Measurements from ENCODE around the gene RAP1GAP2. TPM values are rescaled to one million over a fixed set of nuclear protein-coding genes. Genes with fewer than 3 reads are reported as not detected.
"Not testable (repeated sequence)": the region's sequence is repeated elsewhere in the genome, so short reads cannot be mapped to it uniquely, and the experiment has no call there.

RAP1GAP2 gene
- total RNA-seq, 1 donor from 2014 or later = 46.8 TPM

DNA sequence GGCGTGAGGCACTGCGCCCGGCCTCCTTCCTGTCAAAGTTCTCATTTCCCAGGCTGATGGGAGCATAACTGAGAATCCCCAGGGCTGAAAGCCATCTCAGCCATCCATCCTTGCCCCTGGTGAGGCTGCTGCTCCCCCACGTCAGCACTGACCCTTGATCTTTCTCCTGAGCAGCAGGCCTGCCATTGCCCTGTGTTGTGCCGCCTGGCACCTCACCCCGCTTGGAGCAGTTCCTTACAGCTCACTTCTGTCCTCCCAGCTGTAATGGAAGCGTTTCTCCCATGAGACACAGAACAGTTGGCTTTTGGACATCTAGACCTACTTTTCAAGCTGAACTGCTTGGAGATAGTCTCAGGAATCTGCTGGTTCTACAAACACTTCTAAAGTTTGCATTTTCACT, 215.7 kb downstream of the RAP1GAP2 start:
- ATAC-seq (ENCODE audit: poor library complexity) (no peak), DNase-seq (no peak)
- intact Hi-C loops (cut with DNase I) = loop anchor here (2.0 kb wide), 2 partner anchors 163 to 183 kb away; no protein-coding TSS in a partner anchor

DNA sequence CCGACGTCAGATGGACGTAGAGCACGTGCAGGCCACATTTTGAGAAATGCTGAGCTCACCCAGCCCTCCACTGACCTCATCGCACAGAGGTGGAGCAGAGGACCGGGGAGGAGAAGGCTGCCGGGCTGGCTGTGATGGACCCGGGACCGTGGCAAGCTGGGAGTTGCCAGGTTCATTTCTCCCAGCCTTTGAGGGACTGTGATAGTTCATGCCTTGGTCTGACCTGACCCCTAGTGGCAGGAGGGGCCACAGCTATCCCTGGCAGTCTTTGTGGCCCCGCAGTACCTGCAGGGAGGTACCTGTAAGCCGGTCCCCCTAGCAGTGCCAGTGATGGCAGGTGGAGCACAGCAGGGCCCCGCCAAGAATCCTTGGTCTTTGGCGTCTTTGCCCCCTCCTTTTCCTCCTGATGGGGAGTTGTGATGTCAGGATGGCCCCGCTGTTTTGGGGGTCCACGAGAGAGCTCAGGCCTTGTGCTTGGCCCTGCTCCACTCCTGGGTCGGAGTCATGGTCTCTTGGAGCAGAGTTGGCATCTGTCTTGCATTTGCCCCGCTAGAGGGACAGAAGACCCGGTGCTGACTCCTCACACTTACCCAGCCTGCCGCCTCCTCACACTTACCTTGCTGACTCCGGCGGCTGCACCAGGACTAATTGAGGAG, 216.8 kb downstream of the RAP1GAP2 start:
- intact Hi-C loops (cut with DNase I) = loop anchor here (2.0 kb wide), 1 partner anchor 184 kb away; no protein-coding TSS in a partner anchor
- peak; percentile 74 for DNase-seq

DNA sequence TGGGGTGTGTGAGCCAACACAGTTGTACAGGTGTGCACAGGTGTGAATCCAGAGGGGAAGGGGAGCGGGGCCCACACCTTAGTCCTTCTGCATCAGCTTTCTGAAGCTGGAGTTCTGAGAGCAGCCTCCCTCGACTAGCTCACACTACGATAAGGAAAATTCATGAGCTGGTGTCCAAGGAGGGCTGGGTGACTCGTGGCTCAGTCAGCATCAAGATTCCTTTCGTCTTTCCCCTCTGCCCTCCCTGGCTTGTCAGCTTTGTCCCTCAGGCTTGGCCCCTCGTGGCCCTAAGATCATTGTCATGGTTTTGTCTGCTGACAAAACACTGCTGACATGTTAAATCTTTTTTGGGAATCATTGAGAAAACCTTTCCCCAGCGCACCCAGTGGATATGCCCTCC, 219.7 kb downstream of the RAP1GAP2 start:
- DNase-seq (no peak), ATAC-seq (ENCODE audit: poor library complexity) (no peak)
- intact Hi-C loops (cut with DNase I) = no loop called here

More for the DNA sequence above, 216.8 kb downstream of the RAP1GAP2 start:
- ATAC-seq (ENCODE audit: poor library complexity) = peak; percentile 92

DNA sequence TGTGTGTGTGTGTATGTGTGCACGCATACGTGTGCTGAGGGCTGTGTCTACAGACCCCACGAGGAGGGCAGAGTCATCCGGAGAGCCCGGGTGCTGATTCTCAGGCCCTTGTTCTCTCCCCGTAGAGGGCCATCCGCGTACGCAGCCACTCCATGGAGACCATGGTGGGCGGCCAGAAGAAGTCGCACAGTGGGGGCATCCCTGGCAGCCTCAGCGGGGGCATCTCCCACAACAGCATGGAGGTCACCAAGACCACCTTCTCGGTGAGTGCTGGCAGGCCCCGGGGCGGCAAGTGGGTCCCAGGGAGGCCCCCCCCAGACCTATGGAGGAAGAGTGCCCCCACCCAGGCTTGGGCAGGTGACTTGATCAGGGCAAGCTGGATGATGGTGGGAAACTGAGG, 221.7 kb downstream of the RAP1GAP2 start:
- no peak for ATAC-seq (ENCODE audit: poor library complexity)
- no peak for DNase-seq
- intact Hi-C loops (cut with DNase I) = no loop called here

DNA sequence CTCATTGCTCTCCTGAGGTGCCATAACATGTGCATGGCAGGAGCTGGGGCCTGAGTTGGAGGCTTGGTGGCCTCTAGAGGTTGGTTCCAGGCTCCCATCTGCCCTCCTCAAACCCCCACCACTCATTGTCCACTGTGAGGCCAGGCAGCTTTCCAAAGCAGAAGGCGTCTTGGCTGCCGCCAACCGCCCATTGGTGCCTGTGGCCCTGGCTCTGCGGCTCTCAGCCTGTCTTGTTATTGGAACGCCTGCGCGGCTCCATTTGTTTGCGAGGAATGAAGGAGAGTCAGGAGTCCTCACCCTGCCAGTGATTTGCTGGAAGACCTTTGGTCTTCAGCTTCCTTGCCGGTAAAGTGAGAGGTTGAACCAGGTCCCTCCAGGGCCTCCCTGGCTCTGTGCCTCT, 223.5 kb downstream of the RAP1GAP2 start:
- intact Hi-C loops (cut with DNase I) = no loop called here
- ATAC-seq (ENCODE audit: poor library complexity) (no peak), DNase-seq (no peak)

DNA sequence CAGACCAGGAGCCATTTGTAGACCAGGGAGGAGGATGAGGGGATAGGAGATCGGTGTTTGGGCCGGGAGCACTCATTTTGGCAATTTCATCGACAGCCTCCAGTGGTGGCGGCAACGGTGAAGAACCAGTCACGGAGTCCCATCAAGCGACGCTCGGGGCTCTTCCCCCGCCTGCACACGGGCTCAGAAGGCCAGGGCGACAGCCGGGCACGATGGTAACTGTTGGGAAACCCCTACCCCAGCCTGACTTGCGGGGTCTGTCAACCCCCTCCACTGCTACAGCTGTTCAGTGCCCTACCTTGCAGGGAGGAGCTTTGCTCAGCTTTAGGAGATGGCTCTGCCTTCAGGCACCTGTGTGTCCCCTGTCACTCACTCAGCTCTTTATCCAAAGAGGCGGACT, 224.1 kb downstream of the RAP1GAP2 start:
- no peak for ATAC-seq (ENCODE audit: poor library complexity)

DNA sequence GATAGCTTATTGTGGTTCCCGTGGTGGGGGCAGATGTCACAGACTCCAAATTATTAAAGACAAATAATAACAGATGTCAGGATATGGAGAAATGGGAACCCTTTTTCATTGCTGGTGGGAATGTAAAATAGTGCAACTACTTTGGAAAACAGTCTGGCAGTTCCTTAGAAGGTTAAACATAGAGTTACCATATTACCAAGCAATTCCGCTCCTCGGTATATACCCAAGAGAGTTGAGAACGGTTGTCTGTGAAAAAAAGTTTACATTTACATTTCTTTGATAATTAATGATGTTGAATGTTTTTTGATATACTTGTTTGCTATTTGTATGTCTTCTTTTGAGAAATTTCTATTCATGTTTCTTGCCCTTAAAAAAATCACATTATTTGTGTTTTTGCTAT, 226.0 kb downstream of the RAP1GAP2 start:
- intact Hi-C loops (cut with DNase I) = no loop called here
- no peak for DNase-seq
- ATAC-seq (ENCODE audit: poor library complexity) = no peak

More for the DNA sequence above, 224.1 kb downstream of the RAP1GAP2 start:
- intact Hi-C loops (cut with DNase I) = no loop called here
- DNase-seq = no peak

DNA sequence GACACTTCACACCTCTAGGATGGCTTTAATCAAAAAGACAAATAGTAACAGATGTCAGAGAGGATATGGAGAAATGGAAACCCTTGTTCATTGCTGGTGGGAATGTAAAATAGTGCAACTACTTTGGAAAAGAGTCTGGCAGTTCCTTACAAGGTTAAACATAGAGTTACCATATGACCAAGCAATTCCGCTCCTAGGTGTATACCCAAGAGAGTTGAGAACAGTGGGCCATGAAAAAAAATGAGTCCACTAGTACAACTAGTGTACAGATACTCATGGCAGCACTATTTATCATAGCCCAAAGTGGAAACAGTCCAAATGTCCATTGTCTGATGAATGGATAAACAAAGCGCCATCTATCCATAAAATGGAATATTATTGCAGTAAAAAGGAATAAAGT, 228.1 kb downstream of the RAP1GAP2 start:
- intact Hi-C loops (cut with DNase I) = no loop called here
- ATAC-seq (ENCODE audit: poor library complexity) (no peak), DNase-seq (no peak)

DNA sequence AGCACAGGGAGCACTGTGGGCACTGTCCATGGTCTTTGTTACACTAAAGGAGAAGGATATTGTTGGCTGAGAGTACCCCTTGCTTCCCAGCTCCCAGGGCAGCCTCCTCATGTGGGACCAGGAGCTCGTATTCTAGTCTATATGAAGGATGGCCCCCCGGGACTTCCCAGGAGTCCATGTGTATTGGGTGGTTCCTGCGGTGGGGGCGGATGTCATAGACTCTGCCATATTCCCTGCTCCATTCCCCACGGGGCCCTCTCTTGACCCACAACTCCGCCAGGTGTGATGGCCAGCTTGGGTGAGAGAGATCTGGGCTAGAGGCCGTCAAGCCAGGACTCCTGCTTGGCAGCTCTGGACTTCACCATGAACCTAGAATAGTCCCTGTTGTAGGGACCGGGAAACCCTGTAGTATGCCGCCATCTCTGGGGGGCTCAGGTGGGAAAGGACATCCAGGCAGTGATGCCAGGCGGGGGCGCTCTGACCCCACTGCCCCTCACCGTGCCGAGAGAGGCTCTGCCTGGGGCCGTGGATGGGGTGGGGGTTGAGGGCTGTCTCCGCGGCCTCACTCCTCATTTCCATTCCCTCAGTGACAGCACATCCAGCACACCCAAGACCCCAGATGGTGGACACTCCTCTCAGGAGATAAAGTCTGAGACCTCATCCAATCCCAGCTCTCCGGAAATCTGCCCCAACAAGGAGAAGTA, 229.3 kb downstream of the RAP1GAP2 start:
- DNase-seq = no peak
- no peak for ATAC-seq (ENCODE audit: poor library complexity)
- intact Hi-C loops (cut with DNase I) = no loop called here

DNA sequence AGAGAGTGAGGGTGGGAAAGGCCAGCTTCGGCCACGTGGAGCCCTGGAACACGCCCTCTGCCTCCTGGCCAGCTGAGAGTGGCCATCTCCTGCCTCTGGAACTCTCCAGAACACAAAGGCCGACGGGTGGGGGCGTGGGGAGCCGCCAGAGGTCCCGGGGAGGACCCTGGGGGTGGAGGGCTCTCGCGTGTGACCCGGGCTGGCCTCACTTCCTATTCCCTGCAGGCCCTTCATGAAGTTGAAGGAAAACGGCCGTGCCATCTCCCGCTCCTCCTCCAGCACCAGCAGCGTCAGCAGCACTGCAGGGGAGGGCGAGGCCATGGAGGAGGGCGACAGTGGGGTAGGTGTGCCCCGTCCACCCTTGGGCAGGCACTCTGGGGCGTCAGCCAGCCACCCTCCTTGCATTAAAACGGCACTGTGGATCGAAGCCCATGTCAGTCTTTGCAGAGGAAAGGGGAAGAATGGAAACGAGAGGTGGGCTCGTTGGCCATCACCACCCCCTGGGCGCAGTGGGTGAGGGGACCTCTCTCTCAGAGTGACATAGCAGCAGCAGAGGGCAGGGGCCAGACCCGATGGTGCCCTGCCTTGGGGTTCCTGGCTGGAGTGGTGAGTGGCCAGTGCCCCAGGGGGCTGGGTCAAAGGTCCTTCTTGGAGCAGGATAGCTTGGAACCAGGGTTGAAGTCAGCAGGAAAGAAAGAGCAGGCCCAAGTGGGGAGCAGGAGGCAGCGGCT, 230.1 kb downstream of the RAP1GAP2 start:
- DNase-seq (no peak), ATAC-seq (ENCODE audit: poor library complexity) (no peak)
- intact Hi-C loops (cut with DNase I) = no loop called here

DNA sequence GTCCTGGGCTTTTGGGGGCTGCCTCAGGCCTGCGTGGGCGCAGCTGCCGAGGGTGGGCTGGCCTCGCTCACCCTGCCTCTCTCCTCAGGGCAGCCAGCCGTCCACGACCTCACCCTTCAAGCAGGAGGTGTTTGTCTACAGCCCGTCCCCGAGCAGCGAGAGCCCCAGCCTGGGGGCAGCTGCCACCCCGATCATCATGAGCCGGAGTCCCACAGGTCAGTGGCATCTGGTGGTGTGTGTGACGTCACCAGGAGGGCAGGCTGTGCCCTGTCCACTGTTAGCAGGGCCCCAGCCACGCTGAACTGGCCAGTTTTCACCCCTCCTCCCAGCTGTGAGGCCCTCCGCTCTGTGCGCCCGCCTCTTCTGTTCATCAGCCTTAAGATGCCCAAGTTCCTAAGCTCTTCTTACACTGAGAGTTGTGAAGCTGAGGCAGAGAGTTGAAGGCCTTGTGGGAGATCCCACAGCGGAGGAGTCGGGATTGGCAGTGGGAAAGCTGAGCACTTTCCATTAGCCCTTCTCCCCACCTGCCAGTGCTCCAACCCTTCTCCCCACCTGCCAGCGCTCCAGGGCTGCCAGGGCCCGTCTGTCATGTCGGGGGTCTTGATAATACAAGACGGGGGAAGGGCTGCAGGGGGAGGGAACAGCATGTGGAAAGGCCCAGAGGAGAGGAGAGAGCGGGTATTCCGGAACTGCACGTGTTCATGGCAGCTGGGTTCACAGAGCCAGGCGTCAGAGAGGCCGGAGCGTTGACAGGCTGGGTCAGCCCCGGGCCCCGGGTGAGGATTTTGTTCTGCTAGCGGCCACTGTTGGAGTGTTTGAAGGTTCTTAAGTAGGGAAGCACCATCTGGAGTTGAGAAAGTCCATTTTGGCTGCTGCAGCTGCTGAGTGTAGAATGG, 230.9 kb downstream of the RAP1GAP2 start:
- ATAC-seq (ENCODE audit: poor library complexity) (peak; percentile 26), DNase-seq (no peak)

DNA sequence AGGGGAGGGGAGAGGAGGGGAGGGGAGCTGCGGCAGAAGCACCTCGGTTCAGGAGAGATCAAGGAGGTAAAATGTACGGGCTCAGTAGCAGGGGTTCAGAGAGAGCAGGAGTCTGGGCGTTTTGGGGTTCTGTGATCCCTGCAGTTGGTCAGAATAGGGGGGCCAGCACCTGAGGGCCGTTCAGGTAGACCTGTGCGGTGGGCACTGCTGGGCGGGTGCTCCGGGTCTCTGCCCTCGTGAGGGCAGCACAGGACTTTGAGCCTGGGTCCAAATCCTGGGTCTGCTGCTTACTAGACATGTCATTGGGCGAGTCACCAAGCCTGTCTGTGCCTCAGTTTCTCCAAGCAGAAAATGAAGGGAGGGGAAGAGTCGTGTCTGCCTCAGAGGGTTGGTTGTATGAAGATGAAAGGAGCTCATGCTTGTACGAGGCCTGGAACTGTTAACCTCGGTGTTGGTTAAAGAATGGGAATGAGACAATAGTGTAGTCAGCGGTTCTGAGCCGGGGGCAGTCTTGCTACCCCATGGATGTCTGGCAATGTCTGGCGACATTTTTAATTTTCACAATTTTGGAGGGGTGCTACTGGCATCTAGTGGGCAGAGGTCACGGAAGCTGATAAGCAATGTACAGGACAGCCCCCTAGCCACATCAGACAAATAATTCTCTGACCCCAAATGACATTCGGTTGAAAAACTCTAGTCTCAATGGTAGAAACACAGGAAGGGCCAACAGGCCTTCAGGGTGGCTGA, 231.7 kb downstream of the RAP1GAP2 start:
- DNase-seq = no peak
- intact Hi-C loops (cut with DNase I) = no loop called here
- ATAC-seq (ENCODE audit: poor library complexity) = no peak

More for the DNA sequence above, 230.9 kb downstream of the RAP1GAP2 start:
- intact Hi-C loops (cut with DNase I) = no loop called here

DNA sequence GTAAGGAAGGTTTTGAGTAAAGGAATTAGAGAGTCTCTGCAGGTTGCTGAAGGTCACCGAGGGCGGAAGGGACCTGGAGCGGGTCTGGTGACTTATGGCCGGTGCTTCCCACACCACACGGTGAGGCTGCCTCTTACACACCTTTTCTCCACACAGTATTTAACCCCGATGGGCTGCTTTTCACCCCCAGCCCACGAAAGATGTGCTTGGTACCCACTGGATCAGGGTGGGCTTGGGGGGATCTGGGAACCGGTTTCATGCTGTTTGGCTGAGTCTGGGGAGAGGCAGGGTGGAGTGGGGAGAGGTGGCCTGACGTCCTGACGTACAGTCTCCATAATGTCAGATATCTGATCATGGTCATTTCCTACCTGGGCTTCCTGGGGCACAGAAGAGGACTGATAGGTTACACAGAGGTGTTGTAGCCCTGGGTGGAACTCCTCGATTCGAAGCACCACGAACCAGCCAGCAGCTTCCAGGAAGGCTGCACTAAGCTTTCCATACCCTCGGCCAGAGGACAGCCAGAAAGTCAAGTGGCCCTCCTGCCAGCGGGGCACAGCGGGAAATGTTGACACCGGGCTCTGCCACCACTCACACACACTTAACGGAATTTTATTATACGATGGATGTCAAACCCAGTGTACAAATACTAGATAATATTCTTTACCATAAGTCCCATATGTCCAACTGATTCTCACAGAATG, 233.1 kb downstream of the RAP1GAP2 start:
- DNase-seq = peak; percentile 76
- peak; percentile 88 for ATAC-seq (ENCODE audit: poor library complexity)
- intact Hi-C loops (cut with DNase I) = no loop called here

DNA sequence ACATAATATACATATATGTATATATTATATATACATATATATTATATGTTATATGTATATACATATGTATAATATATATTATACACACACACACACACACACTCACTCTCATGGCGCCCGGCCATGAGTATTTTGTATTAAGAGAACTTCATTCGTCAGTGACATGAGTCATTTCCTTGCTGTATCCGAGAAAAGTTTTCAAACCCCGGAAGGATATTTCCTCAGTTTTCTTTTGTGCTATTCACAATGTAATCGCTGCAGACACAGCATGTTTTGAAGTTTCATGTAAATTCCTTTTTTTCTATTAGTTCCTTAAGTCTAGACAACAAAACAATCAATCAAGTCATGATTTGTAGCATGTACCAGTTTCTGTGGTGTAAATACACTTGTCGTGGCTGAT, 233.9 kb downstream of the RAP1GAP2 start:
- DNase-seq (no peak), ATAC-seq (ENCODE audit: poor library complexity) (no peak)
- intact Hi-C loops (cut with DNase I) = no loop called here

DNA sequence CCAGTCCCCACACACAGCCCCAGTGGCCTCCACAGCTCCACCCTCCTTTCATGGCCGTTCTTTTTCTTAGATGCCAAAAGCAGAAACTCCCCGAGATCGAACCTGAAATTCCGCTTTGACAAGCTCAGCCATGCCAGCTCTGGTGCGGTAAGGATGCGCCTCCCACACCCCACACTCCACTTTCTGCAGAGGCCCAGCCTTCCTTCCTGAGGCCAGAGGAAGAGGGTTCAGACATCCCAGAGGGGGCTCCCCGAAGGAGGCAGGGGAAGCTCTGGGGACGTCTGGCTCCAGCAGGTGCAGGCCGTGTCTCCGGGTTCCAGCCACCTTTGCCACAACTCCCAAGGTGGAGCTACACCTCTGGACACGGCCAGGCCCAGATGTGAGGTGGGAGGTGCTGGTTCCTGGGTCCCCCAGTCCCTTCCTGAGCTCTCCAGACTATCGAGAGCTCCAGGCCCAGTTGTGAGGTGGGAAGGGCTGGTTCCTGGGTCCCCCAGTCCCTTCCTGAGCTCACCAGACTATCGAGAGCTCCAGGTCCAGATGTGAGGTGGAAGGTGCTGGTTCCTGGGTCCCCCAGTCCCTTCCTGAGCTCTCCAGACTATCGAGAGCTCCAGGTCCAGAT, 234.7 kb downstream of the RAP1GAP2 start:
- DNase-seq; intact Hi-C loops (cut with DNase I); ATAC-seq (ENCODE audit: poor library complexity): not testable (repeated sequence)

DNA sequence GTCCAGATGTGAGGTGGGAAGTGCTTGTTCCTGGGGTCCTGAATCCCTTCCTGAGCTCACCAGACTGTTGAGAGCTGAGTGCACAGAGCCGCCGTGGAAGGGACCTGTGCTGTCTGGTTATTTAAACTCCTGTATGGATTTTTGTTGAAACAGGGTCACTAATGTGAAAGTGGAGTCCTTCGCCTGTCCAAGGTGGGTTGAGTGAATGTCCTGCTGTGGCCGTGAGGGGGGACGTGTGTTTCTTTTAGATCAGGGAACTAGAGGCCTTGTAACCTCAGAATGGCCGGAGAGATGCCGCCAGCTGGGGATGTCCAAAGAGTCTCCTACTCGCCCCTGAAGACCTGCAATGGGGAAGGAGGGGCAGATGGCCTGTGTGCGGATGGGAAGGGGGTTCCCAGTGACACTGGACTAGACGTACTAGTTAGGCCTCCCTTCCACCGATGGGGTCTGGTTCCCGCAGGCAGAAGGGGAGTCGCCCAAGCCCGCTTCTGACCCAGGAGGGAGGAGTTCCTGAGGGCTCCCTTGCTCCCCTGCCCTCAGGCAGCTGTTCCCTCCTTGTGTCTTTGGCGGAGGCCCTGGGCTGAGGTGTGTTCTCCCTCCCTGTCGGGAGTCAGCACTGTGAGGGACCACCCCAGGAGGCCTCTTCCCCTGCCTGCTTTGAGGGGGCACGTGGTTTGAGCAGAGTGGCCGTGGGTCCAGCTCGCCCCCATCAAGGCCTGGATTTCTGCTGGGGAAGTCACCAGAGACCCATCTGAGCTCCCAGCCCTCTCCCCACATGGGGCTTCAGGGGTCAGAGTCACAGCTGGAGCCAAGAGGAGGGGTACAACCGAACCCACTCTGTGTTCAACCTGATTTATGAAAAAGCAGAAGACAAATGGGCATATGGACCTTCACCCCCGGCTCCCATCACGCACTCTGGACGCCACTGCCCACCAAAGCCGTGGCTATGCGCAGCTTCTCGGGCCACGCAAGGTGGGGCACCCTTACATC, 236.3 kb downstream of the RAP1GAP2 start:
- intact Hi-C loops (cut with DNase I) = no loop called here
- DNase-seq (no peak), ATAC-seq (ENCODE audit: poor library complexity) (no peak)

All from Right ventricle myocardium superior (tissue), 1 donor.